Aorta (tissue), 5 donors: Measurements from ENCODE around the gene STEAP4. TPM values are rescaled to one million over a fixed set of nuclear protein-coding genes. Genes with fewer than 3 reads are reported as not detected.

ENCODE experiments used
- ATAC-seq: fragments of 200-7000 bp; cut with Tn5 transposase; one replicate; pipeline ENCODE4 v1.9.1; 2022; ENCODE audit warnings: moderate library complexity; ENCODE audit not compliant: low FRiP score
- DNase-seq, 2 donors: peaks; one replicate each; pipeline ENCODE4 v3.0.0-alpha.2; 2020
- H3K27ac ChIP-seq, 2 donors: one replicate each; pipeline ENCODE4 v1.5.1; 2013; ENCODE audit warnings: low read length in 2 of 2, mild to moderate bottlenecking in 2 of 2, moderate library complexity in 2 of 2, control low read depth in 1 of 2, inconsistent platforms in 1 of 2, low read depth in 1 of 2
- H3K27me3 ChIP-seq, 2 donors: one replicate each; pipeline ENCODE4 v1.6.1; 2013; ENCODE audit warnings: control low read depth in 1 of 2, low read length in 1 of 2, mild to moderate bottlenecking in 1 of 2, moderate library complexity in 1 of 2; ENCODE audit not compliant: insufficient read depth in 2 of 2, control insufficient read depth in 1 of 2
- H3K36me3 ChIP-seq, 2 donors: one replicate each; pipeline ENCODE4 v1.6.1; 2013; ENCODE audit warnings: control low read depth in 1 of 2, low read length in 1 of 2, mild to moderate bottlenecking in 1 of 2; ENCODE audit not compliant: insufficient read depth in 2 of 2, control insufficient read depth in 1 of 2
- H3K4me1 ChIP-seq, 2 donors: one replicate each; pipeline ENCODE4 v1.6.1; 2013; ENCODE audit warnings: low read length in 2 of 2, control low read depth in 1 of 2, mild to moderate bottlenecking in 1 of 2, moderate library complexity in 1 of 2; ENCODE audit not compliant: insufficient read depth in 2 of 2, control insufficient read depth in 1 of 2
- H3K4me3 ChIP-seq, 2 donors: one replicate each; pipeline ENCODE4 v1.5.1; 2013; ENCODE audit warnings: low read length in 2 of 2, control low read depth in 1 of 2, mild to moderate bottlenecking in 1 of 2
- H3K9me3 ChIP-seq: one replicate; pipeline ENCODE4 v1.6.1; 2013; ENCODE audit warnings: mild to moderate bottlenecking, low read length; ENCODE audit not compliant: control insufficient read depth
- WGBS, 2 donors: extraction: QIAGEN DNeasy Blood & Tissue Kit; methylation state at CpG; one replicate each; pipeline ENCODE4 v1.1.7; 2013; 5-methylcytosine and 5-hydroxymethylcytosine counted together
- intact Hi-C, 2 donors: fragments of 100-400 bp; cut with DNase I; formaldehyde crosslinking; loops; one replicate each; pipeline versions ENCODE4 v1.14.2 to v1.15.0; 2022
- polyA plus RNA-seq, 2 donors: library from polyadenylated mRNA; stranded (reverse); fragments of 200-250 nt; gene quantifications; one replicate each; pipeline ENCODE4 v1.2.3, GENCODE V29; 2013
- total RNA-seq, 2 donors: library from RNA; stranded (reverse); fragmentation: NEBNext Ultra II Directional; extraction: Animal tissue kit (Norgen Biotek cat#: 25700); gene quantifications; one replicate each; pipeline ENCODE4 v1.2.1, GENCODE V29; 2021
- donor health status: healthy with polysubstance abuse.
- donor health status: Bipolar disorder and iron deficiency.
- donor health status: DM: no; HTN: no; CAD: no.
- donor health status: DM: no; HTN: no; CAD: no.
- donor health status: DM: yes; HTN: yes; CAD: no.

Gene STEAP4
- total and polyA plus RNA-seq, 4 donors: 12.3 to 343 (median 77.5) TPM

DNA sequence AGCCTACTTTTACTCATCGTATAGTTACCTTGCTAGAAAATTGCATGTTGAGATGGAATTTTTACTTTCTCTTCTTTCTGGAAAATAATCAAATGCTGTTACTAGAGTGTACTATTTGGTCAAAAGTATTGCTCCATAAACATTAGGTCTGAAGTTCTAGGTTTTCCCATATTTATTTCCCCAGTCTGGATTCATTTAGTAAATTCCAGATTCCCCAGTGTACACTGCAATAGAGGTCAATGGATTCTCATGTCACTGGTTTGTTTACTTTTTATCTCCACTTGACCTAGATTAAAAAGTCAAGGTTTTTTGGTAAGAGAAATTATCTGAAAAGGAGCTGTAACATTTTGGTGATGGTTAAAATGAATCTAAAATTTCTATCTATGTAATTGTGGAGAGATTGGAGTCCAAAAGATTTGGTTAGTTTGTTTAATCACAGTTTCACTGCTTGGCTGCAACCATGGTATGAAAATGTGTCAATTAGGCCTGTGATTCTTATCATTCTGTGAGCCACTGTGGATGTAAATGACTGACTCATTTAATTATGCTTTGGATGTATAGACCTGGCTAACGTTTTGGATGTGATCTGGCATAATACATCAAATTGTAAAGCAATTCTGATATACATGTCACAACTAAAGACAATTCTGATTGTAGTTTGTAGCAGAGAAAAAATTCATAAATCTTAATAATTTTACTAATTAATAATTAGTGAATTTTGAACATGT is 32.7 kb upstream of the STEAP4 start:
- WGBS, 2 donors: 59 to 62% methylated on average over 2 of the region's 2 CpGs
- no peak overlapping the region for H3K27ac ChIP-seq

DNA sequence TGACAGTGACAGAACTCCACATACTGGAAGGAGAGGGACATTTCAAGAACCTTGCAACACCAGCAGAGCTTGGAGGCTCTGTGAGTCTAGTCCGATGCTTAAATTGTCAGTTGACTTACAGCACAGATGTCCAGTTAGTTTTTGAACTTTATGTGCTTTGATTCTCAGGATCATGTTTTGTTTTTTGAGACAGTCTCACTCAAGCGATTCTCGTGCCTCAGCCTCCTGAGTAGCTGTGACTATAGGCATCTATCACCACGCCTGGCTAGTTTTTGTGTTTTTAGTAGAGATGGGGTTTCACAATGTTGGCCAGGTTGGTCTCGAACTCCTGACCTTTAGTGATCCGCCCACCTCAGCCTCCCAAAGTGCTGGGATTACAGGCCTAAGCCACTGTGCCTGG is 31.8 kb upstream of the STEAP4 start:
- ATAC-seq (no peak), DNase-seq (no peak)
- no peaks in the 10 kb centered on the region for H3K4me1 ChIP-seq
- H3K36me3 ChIP-seq: no peaks in the 10 kb centered on the region
- no peak overlapping the region for H3K4me3 ChIP-seq
- intact Hi-C loops: no loop called here
- no peaks in the 10 kb centered on the region for H3K27me3 ChIP-seq
- H3K27ac ChIP-seq: no peak overlapping the region
- H3K9me3 ChIP-seq: no peaks in the 10 kb centered on the region
- WGBS, 2 donors: 84 to 93% methylated on average over 6 of the region's 6 CpGs

More for the DNA sequence above, 32.7 kb upstream of the STEAP4 start:
- no peak overlapping the region for H3K4me3 ChIP-seq
- ATAC-seq (no peak), DNase-seq (no peak)
- H3K4me1 ChIP-seq: no peaks in the 10 kb centered on the region
- intact Hi-C loops: no loop called here
- H3K9me3 ChIP-seq: no peaks in the 10 kb centered on the region
- no peaks in the 10 kb centered on the region for H3K36me3 ChIP-seq
- H3K27me3 ChIP-seq: no peaks in the 10 kb centered on the region

DNA sequence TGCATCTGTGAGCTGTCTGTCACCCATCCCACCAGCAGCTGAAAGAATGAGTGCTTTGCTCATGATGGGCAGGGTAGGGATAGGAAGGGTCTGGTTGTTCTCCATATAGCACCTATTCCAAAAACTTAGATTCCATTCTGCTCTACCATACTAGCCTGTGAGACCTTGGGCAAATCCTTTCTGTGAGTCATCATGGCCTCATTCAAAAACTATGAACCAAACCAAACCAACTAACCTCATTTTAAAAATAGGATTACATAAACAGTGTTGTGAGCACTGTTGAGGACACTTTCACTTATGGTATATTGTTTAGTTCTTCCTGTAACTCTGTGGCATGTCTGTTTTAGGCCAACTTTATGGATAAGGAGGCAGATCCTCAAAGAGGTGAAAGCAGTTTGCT is 30.9 kb upstream of the STEAP4 start:
- intact Hi-C loops: no loop called here
- ATAC-seq: no peak
- no peaks in the 10 kb centered on the region for H3K4me1 ChIP-seq
- no peak overlapping the region for H3K27ac ChIP-seq
- no peaks in the 10 kb centered on the region for H3K36me3 ChIP-seq
- H3K4me3 ChIP-seq: no peak overlapping the region
- no peaks in the 10 kb centered on the region for H3K27me3 ChIP-seq
- H3K9me3 ChIP-seq: no peaks in the 10 kb centered on the region
- no peak for DNase-seq

DNA sequence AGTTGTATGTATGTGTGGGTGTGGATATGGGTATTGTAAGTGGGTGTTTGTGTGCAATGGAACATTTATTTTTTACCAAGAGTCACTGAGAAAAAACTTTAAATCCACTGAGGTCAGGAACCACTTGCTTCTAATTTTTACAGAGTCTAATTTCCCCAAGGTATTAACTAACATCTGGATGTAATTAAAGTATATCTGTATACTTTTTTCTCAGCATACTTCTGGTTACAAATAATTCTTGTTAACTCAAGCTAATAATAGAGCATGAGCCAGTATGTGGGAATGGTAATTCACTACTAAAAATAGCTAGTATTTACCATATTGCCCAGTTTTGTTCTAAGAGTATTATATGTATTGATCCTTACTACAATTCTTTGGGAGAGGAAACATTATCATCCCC is 24.6 kb upstream of the STEAP4 start:
- ATAC-seq (no peak), DNase-seq (no peak)
- H3K27ac ChIP-seq: no peak overlapping the region
- H3K4me3 ChIP-seq: no peak overlapping the region
- H3K9me3 ChIP-seq: no peaks in the 10 kb centered on the region
- no peaks in the 10 kb centered on the region for H3K36me3 ChIP-seq
- H3K4me1 ChIP-seq: no peaks in the 10 kb centered on the region
- H3K27me3 ChIP-seq: no peaks in the 10 kb centered on the region
- intact Hi-C loops: no loop called here

DNA sequence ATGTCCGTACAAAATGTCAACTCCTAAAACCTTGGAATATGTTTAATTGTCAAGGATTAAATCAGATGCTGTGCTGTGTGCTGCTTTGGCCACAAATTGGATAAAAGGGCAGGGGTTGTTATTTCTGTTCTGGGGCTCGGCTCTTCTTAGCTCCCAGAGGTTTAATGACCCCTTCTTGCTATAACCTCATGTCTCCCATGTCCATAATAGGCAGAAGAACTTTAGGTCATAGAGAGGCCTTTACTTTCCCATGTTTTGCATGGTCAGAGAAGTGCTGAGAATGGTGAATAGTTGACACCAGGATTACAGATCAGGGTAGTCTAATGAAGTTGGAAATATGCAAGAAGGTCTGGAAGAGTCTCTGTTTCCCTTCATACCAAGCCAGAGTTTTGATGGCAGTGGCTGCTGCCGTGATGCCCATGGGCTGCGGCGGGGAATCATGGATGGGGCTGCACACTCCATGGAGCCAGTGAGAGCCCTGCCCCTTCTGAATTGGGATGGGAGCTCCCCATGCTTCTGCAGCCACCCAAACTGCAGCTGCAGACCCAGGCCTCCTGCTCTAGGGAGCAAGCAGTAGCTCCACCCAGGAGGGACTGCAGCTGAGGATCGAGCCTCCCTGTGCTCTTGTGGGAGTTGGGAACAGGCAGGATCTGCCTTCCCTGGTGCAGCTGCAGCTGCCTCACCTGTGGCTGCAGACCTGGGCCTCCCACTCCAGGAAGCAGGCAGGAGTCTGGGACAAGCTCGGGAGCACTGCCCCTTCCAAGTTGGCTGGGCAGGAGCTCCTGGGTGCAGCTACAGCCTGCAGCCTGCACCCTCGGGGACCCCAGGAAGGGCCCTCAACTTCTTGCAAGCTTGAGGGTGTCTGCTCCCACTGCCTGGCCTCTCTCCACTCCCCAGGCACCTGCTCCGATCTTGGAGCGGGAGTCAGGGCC is 23.1 kb upstream of the STEAP4 start:
- no peak overlapping the region for H3K27ac ChIP-seq
- intact Hi-C loops: no loop called here
- no peak for DNase-seq
- H3K4me1 ChIP-seq: no peaks in the 10 kb centered on the region
- H3K4me3 ChIP-seq: no peak overlapping the region
- peak; percentile 38 for ATAC-seq
- WGBS, 2 donors: 76 to 78% methylated on average over 10 of the region's 10 CpGs
- no peaks in the 10 kb centered on the region for H3K36me3 ChIP-seq
- H3K27me3 ChIP-seq: no peaks in the 10 kb centered on the region
- no peaks in the 10 kb centered on the region for H3K9me3 ChIP-seq

DNA sequence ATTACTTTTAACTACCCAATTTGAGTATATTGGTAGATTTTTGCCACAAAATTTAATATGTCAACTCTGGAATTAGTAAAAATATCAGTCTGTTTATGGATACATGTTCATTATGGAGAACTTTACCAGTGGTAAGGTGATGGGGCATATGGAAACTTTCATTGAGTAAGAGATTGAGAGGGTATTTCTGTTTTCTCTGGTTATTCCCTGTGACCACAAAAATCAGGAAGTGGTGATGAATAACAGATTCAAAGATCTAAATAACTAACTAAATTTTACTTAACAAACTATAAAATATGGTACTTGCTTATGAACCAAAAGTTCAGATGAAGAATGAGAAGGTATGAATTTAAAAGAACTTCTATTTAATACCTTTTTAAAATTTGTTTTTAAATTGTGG is 22.1 kb upstream of the STEAP4 start:
- DNase-seq: no peak
- ATAC-seq: no peak
- no peak overlapping the region for H3K4me3 ChIP-seq
- intact Hi-C loops: no loop called here
- H3K9me3 ChIP-seq: no peaks in the 10 kb centered on the region
- no peaks in the 10 kb centered on the region for H3K27me3 ChIP-seq
- no peaks in the 10 kb centered on the region for H3K36me3 ChIP-seq
- H3K4me1 ChIP-seq: no peaks in the 10 kb centered on the region
- H3K27ac ChIP-seq: no peak overlapping the region

DNA sequence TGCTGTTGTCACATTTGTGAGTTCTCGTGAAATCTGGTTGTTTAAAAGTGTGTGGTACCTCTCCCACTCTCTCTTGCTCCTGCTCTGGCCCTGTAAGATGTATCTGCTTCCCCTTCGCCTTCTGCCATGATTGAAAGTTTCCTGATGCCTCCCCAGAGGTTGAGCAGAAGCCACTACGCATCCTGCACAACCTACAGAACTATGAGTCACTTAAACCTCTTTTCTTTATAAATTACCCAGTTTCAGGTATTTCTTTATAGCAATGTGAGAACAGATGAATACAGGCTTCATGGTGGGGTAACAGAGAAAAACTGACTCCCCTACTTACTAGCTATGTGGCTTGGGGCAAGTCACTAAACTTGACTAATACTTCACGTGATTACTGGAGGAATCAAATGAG is 18.0 kb upstream of the STEAP4 start:
- WGBS, 2 donors: 88 to 90% methylated on average over 4 of the region's 4 CpGs
- no peaks in the 10 kb centered on the region for H3K36me3 ChIP-seq
- no peak overlapping the region for H3K27ac ChIP-seq
- DNase-seq (no peak), ATAC-seq (no peak)
- no peaks in the 10 kb centered on the region for H3K4me1 ChIP-seq
- H3K4me3 ChIP-seq: no peak overlapping the region
- no peaks in the 10 kb centered on the region for H3K27me3 ChIP-seq
- no peaks in the 10 kb centered on the region for H3K9me3 ChIP-seq
- intact Hi-C loops: no loop called here

DNA sequence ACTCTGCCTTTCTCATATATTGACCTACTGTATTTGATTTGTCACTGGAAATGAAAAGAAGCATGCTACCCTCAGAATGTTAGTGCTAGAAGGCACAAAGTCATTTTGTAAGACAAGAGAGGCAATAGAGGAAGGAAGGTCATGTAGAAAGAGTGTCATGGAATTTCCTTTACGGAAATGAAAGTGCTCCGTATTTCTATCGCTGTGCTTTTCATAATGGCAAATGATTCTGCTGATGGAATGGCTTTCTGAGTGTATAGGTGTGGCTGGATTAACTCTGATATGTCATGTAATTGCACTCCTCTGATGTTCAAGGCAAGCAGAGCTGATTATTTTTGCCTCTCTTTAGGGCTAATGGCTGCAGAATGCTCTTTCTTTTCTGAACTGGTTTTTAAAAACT is 15.5 kb upstream of the STEAP4 start:
- intact Hi-C loops: no loop called here
- H3K4me3 ChIP-seq: no peak overlapping the region
- no peaks in the 10 kb centered on the region for H3K4me1 ChIP-seq
- no peak for ATAC-seq
- no peaks in the 10 kb centered on the region for H3K36me3 ChIP-seq
- H3K27ac ChIP-seq: no peak overlapping the region
- no peak for DNase-seq
- WGBS, 2 donors: 59 to 75% methylated on average over 3 of the region's 3 CpGs
- H3K9me3 ChIP-seq: no peaks in the 10 kb centered on the region
- no peaks in the 10 kb centered on the region for H3K27me3 ChIP-seq

DNA sequence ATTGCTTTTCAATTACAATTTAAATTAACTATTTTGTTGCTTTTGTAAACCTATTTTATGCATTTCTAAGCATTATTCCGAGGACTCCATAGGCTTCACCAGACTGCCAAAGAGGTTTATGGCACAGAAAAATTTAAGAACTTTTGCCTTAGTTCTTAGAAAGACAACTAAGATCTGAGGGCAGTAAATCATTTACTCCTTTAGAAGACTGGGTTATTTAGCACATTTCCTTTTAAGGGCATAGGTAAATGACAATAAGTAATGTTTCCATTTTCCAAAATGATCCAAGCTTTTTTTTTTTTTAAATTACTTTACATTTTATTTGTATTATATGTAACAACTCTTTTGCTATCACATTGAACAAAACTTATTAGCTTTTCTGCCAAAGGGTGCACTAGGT is 15.0 kb upstream of the STEAP4 start:
- intact Hi-C loops: no loop called here
- no peak overlapping the region for H3K27ac ChIP-seq
- WGBS, 2 donors: 90 to 94% methylated on average over 1 of the region's 1 CpG
- H3K9me3 ChIP-seq: no peaks in the 10 kb centered on the region
- no peaks in the 10 kb centered on the region for H3K4me1 ChIP-seq
- ATAC-seq (no peak), DNase-seq (no peak)
- no peaks in the 10 kb centered on the region for H3K27me3 ChIP-seq
- H3K36me3 ChIP-seq: no peaks in the 10 kb centered on the region
- no peak overlapping the region for H3K4me3 ChIP-seq
